ENCODE data around the gene ECE2. TPM values are rescaled to one million over a fixed set of nuclear protein-coding genes. Genes with fewer than 3 reads are reported as not detected.

ECE2 gene
- total RNA-seq: not detected

- Histone ChIP-seq H3K27ac (no peak within 1 kb of the TSS), H3K36me3 (no peaks in the 10 kb centered on the region), H3K27me3 (peaks cover 0 to 24% (median 11%) of the 10 kb centered on the region in 4 donors), H3K9me3 (no peaks in the 10 kb centered on the region), H3K4me3 (no peak within 1 kb of the TSS), H3K4me1 (peaks cover 0 to 8% (median 1%) of the 10 kb centered on the region in 4 donors)
- ATAC-seq (ENCODE audit: low FRiP score in 2 of 2) (peak in 1 of 2 donors; percentile 28), DNase-seq (peak in 1 of 2 donors; percentile 64)
- 14 to 20% methylated on average over 2 to 57 of the region's 65 CpGs for WGBS, 2 donors
- TF ChIP-seq CTCF (IDR thresholded peaks at IDR 0.05): no peak
- TF ChIP-seq POLR2AphosphoS5 (IDR thresholded peaks at IDR 0.05): no peak
- no peak for TF ChIP-seq EP300 (IDR thresholded peaks at IDR 0.05)
- TF ChIP-seq POLR2A (IDR thresholded peaks at IDR 0.05): no peak
These were observed at the start of gene ECE2 for GRCh38 chr3:184275961-184276910. ECE2 (plus strand) TSS chr3:184276022; CDS start chr3:184276154, 132 bp downstream.

DNA sequence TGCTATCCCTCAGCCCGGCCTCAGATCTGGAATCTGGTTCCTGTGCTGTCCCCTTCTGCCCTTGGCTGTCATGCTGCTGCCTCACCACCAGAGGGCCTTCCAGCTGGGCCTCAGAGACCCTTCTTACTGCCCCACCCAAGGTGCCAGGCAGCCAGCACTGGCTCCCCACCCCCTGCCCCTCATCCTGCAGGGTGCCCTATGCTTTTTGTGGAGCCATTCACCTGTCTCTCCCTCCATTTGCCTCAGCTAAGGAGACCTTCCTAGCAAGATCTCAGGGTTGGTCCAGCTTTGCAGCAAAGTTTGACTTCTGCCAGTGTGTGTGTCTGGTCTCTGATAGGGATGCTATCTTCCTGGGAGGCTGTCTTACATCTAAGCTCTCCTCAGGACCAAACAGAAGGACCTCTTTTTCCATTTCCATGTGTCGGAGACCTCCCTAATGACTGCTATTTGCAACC is 48.3 kb upstream of the ECE2 start:
- peaks cover 22 to 24% (median 22%) of the 10 kb centered on the region in 4 donors for H3K4me1 ChIP-seq
- TF ChIP-seq CTCF (IDR thresholded peaks at IDR 0.05) (peak; percentile 46 to 78 (median 66)), POLR2AphosphoS5 (IDR thresholded peaks at IDR 0.05) (no peak), EP300 (IDR thresholded peaks at IDR 0.05) (no peak), POLR2A (IDR thresholded peaks at IDR 0.05) (no peak)
- peak in 1 of 2 donors; percentile 45 for DNase-seq
- peak in 1 of 2 donors; percentile 61 for ATAC-seq (ENCODE audit: low FRiP score in 2 of 2)
- WGBS, 2 donors: 51 to 59% methylated on average over 2 of the region's 2 CpGs
- H3K27me3 ChIP-seq: peaks cover 2 to 38% (median 27%) of the 10 kb centered on the region in 4 donors
- no peak overlapping the region for H3K4me3 ChIP-seq
- H3K9me3 ChIP-seq: no peaks in the 10 kb centered on the region
- no peak overlapping the region for H3K27ac ChIP-seq
- no peaks in the 10 kb centered on the region for H3K36me3 ChIP-seq

DNA sequence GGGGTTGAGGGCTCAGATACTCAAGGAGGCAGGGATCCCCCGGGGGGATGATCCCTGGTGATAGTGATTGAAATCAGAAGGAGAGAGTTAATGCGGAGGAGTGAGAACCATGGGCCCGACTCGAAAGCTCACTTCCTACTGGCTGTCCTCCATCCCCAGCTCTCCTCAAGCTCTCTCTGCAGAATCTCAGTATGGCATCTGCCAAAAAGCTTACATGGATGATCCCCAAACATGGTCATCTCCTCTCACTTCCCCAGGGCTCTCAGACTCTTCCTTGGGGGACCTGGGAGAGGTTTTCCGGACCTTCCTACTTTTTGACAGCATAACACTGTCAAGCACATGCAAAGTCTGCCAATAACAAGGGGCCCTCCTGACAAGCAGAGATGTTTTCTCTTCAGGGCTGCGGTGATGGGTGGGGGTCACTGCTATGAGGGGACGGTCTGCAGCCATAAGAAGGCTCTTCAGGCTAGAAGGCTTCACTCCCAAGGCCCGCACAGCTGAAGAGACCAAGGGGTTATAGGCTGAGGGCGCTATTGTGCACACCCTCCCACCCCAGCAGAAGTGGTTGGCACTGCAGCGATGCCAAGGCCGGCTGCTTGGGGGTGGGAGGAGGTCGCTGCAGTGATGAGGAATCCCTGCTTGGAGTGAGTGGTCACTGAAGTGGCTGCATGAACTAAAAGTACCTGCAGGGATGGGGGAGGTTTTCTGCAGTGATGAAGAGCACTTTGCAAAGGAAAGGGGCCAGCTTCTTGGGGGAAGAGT is 47.3 kb upstream of the ECE2 start:
- H3K9me3 ChIP-seq: no peaks in the 10 kb centered on the region
- peaks cover 22 to 24% (median 22%) of the 10 kb centered on the region in 4 donors for H3K4me1 ChIP-seq
- TF ChIP-seq POLR2A (IDR thresholded peaks at IDR 0.05) (no peak), POLR2AphosphoS5 (IDR thresholded peaks at IDR 0.05) (no peak), EP300 (IDR thresholded peaks at IDR 0.05) (no peak), CTCF (IDR thresholded peaks at IDR 0.05) (no peak)
- H3K27ac ChIP-seq: no peak overlapping the region
- 38 to 39% methylated on average over 10 of the region's 12 CpGs for WGBS, 2 donors
- peak overlapping the region in 3 of 4 donors; percentile 37 to 61 (median 46) for H3K4me3 ChIP-seq
- H3K27me3 ChIP-seq: peaks cover 2 to 38% (median 27%) of the 10 kb centered on the region in 4 donors
- ATAC-seq (ENCODE audit: low FRiP score in 2 of 2): no peak
- no peak for DNase-seq
- no peaks in the 10 kb centered on the region for H3K36me3 ChIP-seq

- TF ChIP-seq EP300 (IDR thresholded peaks at IDR 0.05) (no peak), CTCF (IDR thresholded peaks at IDR 0.05) (peak; percentile 24 to 77 (median 55))
- peaks cover 22 to 24% (median 22%) of the 10 kb centered on the region in 4 donors for H3K4me1 ChIP-seq
- peaks cover 2 to 38% (median 27%) of the 10 kb centered on the region in 4 donors for H3K27me3 ChIP-seq
- DNase-seq (peak; percentile 44 to 93), ATAC-seq (ENCODE audit: low FRiP score in 2 of 2) (peak; percentile 56 to 90)
- H3K36me3 ChIP-seq: no peaks in the 10 kb centered on the region
- WGBS, 2 donors: 3% methylated on average over 19 to 24 of the region's 66 CpGs
- H3K4me3 ChIP-seq: peak within 1 kb of the TSS; percentile 37 to 61 (median 48)
- H3K9me3 ChIP-seq: no peaks in the 10 kb centered on the region
- H3K27ac ChIP-seq: no peak within 1 kb of the TSS
These were observed 46.3 kb upstream of the ECE2 start, which contains the start of gene VWA5B2 for GRCh38 chr3:184229394-184230080. VWA5B2 (plus strand) TSS chr3:184229585; CDS start chr3:184230529, 944 bp downstream.

Measured in upper lobe of left lung (tissue), 6 donors.